ENCODE measurements around the gene NUDT11.

Gene NUDT11

DNA sequence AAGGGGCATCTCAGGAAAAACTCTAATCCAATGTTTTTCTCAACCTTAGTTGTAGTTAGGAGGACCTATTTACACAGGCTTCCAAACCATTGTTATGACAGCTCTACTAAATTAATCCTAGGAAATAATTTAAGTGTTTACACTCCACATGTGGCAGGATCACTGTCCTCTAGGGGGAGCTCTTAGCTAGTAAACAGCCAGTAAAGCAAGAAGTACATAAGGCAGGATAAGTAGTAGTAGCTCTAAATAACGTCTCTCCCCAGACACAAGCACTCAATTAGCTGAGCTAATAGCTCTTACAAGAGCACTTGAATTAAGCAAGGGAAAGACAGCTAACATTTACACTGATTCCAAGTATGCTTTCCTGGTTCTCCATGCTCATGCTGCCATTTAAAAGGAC is 37.3 kb downstream of the NUDT11 start:
- no peaks in the 10 kb centered on the region for H3K36me3 ChIP-seq
- TF ChIP-seq, protein P1, sequence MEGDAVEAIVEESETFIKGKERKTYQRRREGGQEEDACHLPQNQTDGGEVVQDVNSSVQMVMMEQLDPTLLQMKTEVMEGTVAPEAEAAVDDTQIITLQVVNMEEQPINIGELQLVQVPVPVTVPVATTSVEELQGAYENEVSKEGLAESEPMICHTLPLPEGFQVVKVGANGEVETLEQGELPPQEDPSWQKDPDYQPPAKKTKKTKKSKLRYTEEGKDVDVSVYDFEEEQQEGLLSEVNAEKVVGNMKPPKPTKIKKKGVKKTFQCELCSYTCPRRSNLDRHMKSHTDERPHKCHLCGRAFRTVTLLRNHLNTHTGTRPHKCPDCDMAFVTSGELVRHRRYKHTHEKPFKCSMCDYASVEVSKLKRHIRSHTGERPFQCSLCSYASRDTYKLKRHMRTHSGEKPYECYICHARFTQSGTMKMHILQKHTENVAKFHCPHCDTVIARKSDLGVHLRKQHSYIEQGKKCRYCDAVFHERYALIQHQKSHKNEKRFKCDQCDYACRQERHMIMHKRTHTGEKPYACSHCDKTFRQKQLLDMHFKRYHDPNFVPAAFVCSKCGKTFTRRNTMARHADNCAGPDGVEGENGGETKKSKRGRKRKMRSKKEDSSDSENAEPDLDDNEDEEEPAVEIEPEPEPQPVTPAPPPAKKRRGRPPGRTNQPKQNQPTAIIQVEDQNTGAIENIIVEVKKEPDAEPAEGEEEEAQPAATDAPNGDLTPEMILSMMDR (IDR thresholded peaks at IDR 0.05): no peak
- no peak overlapping the region for H3K27ac ChIP-seq
- H3K4me3 ChIP-seq (ENCODE audit: low read depth in 1 of 2, low read length in 1 of 2): no peak overlapping the region
- no peaks in the 10 kb centered on the region for H3K4me1 ChIP-seq (ENCODE audit: control insufficient read depth in 1 of 2, insufficient read depth in 1 of 2, low read depth in 1 of 2, low read length in 1 of 2)
- no peaks in the 10 kb centered on the region for H3K9me3 ChIP-seq
- no peaks in the 10 kb centered on the region for H3K27me3 ChIP-seq

DNA sequence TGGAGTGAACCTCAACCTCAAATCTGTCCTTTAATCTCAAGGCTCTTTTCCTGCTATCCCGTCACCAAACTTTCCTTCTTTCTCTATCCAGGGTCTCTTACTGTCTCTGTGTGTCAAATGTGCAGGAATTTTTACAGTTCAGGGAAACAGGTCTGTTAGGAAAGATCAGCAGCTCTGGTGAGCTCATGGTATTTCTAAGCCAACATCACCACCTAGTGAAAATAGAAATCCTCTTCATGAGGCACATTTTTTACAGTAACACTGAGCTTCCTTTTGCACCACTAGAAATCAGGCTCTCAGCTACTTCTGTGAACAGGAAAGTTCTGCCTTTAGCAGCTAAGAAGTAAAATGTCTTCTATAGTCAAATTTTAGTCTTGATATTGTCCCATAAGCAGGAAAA is 39.6 kb downstream of the NUDT11 start:
- no peaks in the 10 kb centered on the region for H3K36me3 ChIP-seq
- no peaks in the 10 kb centered on the region for H3K4me1 ChIP-seq (ENCODE audit: control insufficient read depth in 1 of 2, insufficient read depth in 1 of 2, low read depth in 1 of 2, low read length in 1 of 2)
- no peak overlapping the region for H3K27ac ChIP-seq
- H3K4me3 ChIP-seq (ENCODE audit: low read depth in 1 of 2, low read length in 1 of 2): no peak overlapping the region
- no peaks in the 10 kb centered on the region for H3K9me3 ChIP-seq
- TF ChIP-seq, protein P1 (IDR thresholded peaks at IDR 0.05): no peak
- no peaks in the 10 kb centered on the region for H3K27me3 ChIP-seq

DNA sequence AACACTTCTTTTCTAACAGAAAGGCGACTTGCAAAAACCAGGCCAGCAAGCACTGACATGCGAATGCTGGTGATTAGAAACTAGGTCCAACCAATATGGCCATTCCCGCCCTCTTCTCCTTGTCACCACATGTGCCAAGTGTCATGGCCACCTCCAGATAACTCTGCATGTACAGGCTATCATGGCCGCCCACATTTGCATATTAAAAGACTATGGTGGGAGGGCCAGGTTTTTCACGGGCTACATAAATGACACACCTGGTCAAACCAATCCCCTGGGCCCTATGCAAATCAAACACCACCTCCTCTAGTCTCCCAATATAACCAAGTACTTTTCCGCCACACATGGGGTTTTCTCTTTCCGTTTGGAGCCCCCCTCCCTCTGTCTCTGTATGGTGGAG is 40.1 kb downstream of the NUDT11 start:
- H3K27ac ChIP-seq: no peak overlapping the region
- no peaks in the 10 kb centered on the region for H3K27me3 ChIP-seq
- TF ChIP-seq, protein P1 (IDR thresholded peaks at IDR 0.05): no peak
- H3K36me3 ChIP-seq: no peaks in the 10 kb centered on the region
- no peak overlapping the region for H3K4me3 ChIP-seq (ENCODE audit: low read depth in 1 of 2, low read length in 1 of 2)
- H3K9me3 ChIP-seq: no peaks in the 10 kb centered on the region
- H3K4me1 ChIP-seq (ENCODE audit: control insufficient read depth in 1 of 2, insufficient read depth in 1 of 2, low read depth in 1 of 2, low read length in 1 of 2): no peaks in the 10 kb centered on the region

DNA sequence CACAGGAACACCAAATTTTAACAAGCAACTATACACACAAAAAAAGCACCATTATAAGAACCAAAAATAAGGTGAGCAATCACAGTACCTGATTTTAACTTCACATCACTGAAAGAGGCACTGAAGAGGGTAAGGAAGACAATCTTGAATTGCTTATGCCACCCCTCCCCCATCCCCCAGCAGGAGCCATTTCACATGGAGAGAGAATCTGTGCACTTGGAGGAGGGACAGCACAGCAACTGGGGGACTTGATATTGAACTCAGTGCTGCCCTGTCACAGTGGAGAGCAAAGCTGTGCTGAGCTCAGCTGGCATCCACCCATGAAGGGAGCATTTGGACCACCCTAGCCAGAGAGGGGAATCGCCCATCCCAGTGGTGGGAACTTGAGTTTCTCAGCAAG is 56.0 kb downstream of the NUDT11 start:
- no peaks in the 10 kb centered on the region for H3K9me3 ChIP-seq
- TF ChIP-seq, protein P1 (IDR thresholded peaks at IDR 0.05): no peak
- H3K4me3 ChIP-seq (ENCODE audit: low read depth in 1 of 2, low read length in 1 of 2): no peak overlapping the region
- no peaks in the 10 kb centered on the region for H3K36me3 ChIP-seq
- no peak overlapping the region for H3K27ac ChIP-seq
- no peaks in the 10 kb centered on the region for H3K27me3 ChIP-seq
- H3K4me1 ChIP-seq (ENCODE audit: control insufficient read depth in 1 of 2, insufficient read depth in 1 of 2, low read depth in 1 of 2, low read length in 1 of 2): no peaks in the 10 kb centered on the region
